Ascending aorta (tissue), 2 donors: Measurements from ENCODE around the gene TMEM18. TPM values are rescaled to one million over a fixed set of nuclear protein-coding genes. Genes with fewer than 3 reads are reported as not detected.

Experiments used
- DNase-seq, 2 donors: peaks; one replicate each; pipeline ENCODE4 v3.0.0-alpha.2; 2019; ENCODE audit warnings: low spot score in 2 of 2
- H3K27ac ChIP-seq, 2 donors: fragments of 200-600 bp; sonication (generic); one replicate each; pipeline ENCODE4 v1.5.1; 2016 to 2017; ENCODE audit warnings: mild to moderate bottlenecking in 1 of 2
- H3K27me3 ChIP-seq: fragments of 200-600 bp; sonication (generic); one replicate; pipeline ENCODE4 v1.5.1; 2017
- H3K36me3 ChIP-seq, 2 donors: fragments of 200-600 bp; sonication (generic); one replicate each; pipeline ENCODE4 v1.5.1; 2016
- H3K4me1 ChIP-seq, 2 donors: fragments of 200-600 bp; sonication (generic); one replicate each; pipeline ENCODE4 v1.5.1; 2016 to 2017; ENCODE audit warnings: mild to moderate bottlenecking in 1 of 2
- H3K4me3 ChIP-seq, 2 donors: fragments of 200-600 bp; sonication (generic); one replicate each; pipeline ENCODE4 v1.5.1; 2016 to 2017; ENCODE audit warnings: mild to moderate bottlenecking in 1 of 2
- H3K9me3 ChIP-seq, 2 donors: fragments of 200-600 bp; sonication (generic); one replicate each; pipeline ENCODE4 v1.5.1; 2016
- intact Hi-C: fragments of 100-400 bp; cut with DNase I; formaldehyde crosslinking; loops from one replicate; pipeline ENCODE4 v1.15.1; 2023
- total RNA-seq: library from RNA; depleted of rRNA; stranded (reverse); fragments of >200 nt; gene quantifications from one replicate; pipeline ENCODE4 v1.1.0, GENCODE V29; 2016
- TF ChIP-seq, protein P1 (sequence below), 3 experiments: fragments of 200-600 bp in 2 of 3; fragments of 450-650 bp in 1 of 3; sonication (generic) in 2 of 3; IDR thresholded peaks; one replicate each; pipeline ENCODE4 v1.5.1; 2016 to 2019; ENCODE audit warnings: antibody characterized with exemption in 3 of 3, mild to moderate bottlenecking in 1 of 3, moderate library complexity in 1 of 3

The TMEM18 gene
- total RNA-seq, 1 donor from 2014 or later: 6.4 TPM

DNA sequence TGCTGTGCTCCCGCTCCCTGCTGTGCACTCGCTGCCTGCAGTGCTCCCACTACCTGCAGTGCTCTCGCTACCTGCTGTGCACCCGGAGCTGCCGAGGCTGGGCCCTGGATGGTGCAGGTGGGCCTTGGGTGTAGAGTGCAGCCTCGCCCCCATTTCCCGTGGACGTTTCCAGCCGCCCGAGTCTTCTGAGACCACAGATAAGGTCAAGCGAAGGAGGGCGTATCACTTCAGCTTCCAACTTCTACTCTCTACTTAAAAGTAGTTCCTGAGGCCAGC is 15.9 kb downstream of the TMEM18 start:
- Histone ChIP-seq H3K27me3 (no peaks in the 10 kb centered on the region), H3K27ac (no peak overlapping the region), H3K4me1 (no peaks in the 10 kb centered on the region), H3K4me3 (no peak overlapping the region), H3K36me3 (peaks cover 10 to 32% of the 10 kb centered on the region in 2 donors), H3K9me3 (peaks cover 10 to 12% of the 10 kb centered on the region in 2 donors)
- intact Hi-C loops: no loop called here
- no peak for DNase-seq
- TF ChIP-seq, protein P1, sequence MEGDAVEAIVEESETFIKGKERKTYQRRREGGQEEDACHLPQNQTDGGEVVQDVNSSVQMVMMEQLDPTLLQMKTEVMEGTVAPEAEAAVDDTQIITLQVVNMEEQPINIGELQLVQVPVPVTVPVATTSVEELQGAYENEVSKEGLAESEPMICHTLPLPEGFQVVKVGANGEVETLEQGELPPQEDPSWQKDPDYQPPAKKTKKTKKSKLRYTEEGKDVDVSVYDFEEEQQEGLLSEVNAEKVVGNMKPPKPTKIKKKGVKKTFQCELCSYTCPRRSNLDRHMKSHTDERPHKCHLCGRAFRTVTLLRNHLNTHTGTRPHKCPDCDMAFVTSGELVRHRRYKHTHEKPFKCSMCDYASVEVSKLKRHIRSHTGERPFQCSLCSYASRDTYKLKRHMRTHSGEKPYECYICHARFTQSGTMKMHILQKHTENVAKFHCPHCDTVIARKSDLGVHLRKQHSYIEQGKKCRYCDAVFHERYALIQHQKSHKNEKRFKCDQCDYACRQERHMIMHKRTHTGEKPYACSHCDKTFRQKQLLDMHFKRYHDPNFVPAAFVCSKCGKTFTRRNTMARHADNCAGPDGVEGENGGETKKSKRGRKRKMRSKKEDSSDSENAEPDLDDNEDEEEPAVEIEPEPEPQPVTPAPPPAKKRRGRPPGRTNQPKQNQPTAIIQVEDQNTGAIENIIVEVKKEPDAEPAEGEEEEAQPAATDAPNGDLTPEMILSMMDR (IDR thresholded peaks at IDR 0.05): no peak

DNA sequence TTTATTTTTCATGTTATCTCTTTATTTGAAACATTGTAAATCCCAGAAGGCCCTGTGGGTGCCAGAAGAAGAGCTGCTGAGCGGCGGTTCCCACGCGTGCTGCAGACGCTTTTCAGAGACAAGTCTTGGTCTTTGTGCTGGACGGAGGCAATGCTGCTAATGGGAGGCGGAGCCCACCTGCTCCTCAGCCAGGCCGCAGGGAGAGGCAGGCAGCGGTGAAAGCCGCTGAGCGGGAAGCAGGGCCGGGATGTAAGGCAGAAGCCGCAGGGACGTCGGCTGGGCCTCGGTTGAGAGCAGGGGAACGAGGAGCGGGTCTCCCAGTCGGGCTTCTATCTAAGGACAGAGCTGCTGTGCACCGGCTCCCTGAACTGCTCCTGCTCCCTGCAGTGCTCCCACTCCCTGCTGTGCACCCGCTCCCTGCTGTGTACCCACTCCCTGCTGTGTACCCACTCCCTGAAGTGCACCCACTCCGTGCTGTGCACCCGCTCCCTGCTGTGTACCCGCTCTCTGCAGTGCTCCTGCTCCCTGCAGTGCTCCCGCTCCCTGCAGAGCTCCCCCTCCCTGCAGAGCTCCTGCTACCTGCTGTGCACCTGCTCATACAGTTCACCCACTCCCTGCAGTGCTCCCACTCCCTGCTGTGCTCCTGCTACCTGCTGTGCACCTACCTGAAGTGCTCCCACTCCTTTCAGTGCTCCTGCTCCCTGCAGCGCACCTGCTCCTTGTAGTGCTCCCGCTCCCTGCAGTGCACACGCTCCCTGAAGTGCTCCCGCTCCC is 16.4 kb downstream of the TMEM18 start:
- H3K4me3 ChIP-seq: no peak overlapping the region
- no peaks in the 10 kb centered on the region for H3K27me3 ChIP-seq
- intact Hi-C loops: no loop called here
- DNase-seq: no peak
- H3K27ac ChIP-seq: no peak overlapping the region
- H3K9me3 ChIP-seq: peaks cover 5 to 7% of the 10 kb centered on the region in 2 donors
- H3K4me1 ChIP-seq: no peaks in the 10 kb centered on the region
- H3K36me3 ChIP-seq: peaks cover 4 to 27% of the 10 kb centered on the region in 2 donors
- TF ChIP-seq, protein P1 (IDR thresholded peaks at IDR 0.05): no peak

DNA sequence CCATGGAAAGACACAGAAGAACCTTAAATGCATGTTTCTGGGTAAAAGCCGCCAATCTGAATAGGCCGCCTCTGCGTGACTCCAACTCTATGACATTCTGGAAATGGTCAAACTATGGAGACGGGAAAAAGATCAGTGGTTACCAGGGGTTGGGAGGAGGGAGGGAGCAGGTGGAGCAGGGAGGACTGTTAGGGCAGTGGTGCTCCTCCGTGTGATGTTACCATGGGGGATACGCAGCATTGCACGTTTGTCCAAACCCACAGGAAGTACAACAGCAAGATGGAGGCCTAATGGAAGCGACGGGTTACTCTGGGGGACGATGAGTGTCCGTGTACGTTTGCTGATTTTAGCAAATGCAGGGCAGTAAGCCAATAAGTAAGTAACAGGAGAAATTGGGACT is 17.2 kb downstream of the TMEM18 start:
- DNase-seq: no peak
- H3K27ac ChIP-seq: no peak overlapping the region
- intact Hi-C loops: no loop called here
- no peaks in the 10 kb centered on the region for H3K4me1 ChIP-seq
- no peaks in the 10 kb centered on the region for H3K27me3 ChIP-seq
- TF ChIP-seq, protein P1 (IDR thresholded peaks at IDR 0.05): no peak
- no peaks in the 10 kb centered on the region for H3K9me3 ChIP-seq
- H3K36me3 ChIP-seq: peaks cover 3 to 19% of the 10 kb centered on the region in 2 donors
- no peak overlapping the region for H3K4me3 ChIP-seq

DNA sequence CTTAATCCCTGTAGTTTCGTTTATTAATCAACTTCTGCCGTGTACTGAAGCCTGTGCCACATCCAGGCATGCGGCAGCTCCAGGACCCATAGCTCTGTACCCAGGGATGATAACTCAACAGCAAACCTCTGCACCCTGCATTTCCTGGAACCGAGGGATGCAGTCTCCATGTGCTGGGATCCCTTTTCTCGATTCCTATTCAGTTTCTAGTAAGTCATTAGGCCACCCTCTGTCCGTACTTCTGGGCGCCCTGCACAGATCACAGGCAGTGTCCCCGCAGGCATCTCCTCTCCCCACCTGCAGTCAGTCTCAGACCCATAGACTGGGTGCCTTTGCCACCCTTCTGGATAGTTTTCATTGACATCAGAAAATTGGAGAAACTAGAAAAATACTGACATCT is 18.8 kb downstream of the TMEM18 start:
- Histone ChIP-seq H3K9me3 (no peaks in the 10 kb centered on the region), H3K4me1 (no peaks in the 10 kb centered on the region), H3K27me3 (no peaks in the 10 kb centered on the region), H3K36me3 (peaks cover 0 to 3% of the 10 kb centered on the region in 2 donors), H3K27ac (no peak overlapping the region), H3K4me3 (no peak overlapping the region)
- DNase-seq: no peak
- TF ChIP-seq, protein P1 (IDR thresholded peaks at IDR 0.05): no peak
- intact Hi-C loops: no loop called here

DNA sequence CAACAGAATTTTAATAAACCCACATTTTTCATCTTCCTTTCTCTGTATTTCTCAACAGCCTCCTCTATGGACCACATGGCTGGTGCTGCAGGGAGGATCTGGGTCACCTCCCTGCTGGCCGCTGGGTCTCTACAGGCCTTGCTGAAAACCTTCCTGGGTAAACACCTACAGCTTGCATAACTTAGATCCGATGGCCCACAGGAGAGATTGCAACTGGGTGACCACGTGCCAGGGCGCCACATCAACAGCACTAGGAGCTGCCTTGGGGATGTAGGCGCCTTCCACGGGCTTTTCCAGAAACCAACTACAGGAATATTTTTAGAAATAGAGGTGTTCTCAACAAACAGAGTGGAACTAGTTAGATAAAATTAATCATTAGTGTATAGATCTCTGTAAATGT is 19.4 kb downstream of the TMEM18 start:
- DNase-seq: no peak
- Histone ChIP-seq H3K4me3 (no peak overlapping the region), H3K9me3 (no peaks in the 10 kb centered on the region), H3K27me3 (no peaks in the 10 kb centered on the region), H3K36me3 (no peaks in the 10 kb centered on the region), H3K4me1 (no peaks in the 10 kb centered on the region), H3K27ac (no peak overlapping the region)
- intact Hi-C loops: no loop called here
- TF ChIP-seq, protein P1 (IDR thresholded peaks at IDR 0.05): no peak

DNA sequence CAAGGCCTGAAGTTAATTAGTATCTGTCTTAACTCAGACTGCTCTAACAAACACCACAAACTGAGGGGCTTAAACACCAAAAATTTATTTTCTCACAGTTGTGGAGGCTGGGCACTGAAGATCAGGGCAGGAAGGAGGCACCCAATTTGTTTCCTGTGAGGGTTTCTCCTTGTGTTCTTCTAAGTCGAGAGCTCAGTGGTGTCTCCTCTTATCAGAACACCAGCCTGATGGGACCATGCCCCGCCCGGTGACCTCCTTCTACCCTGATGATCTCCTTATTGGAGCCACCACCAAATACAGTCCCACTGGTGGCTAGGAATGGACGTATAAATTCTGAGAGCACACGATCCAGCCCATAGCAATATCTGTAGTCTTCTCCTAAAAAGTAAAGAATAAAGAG is 20.5 kb downstream of the TMEM18 start:
- H3K36me3 ChIP-seq: no peaks in the 10 kb centered on the region
- no peak overlapping the region for H3K4me3 ChIP-seq
- TF ChIP-seq, protein P1 (IDR thresholded peaks at IDR 0.05): no peak
- H3K27ac ChIP-seq: no peak overlapping the region
- no peak for DNase-seq
- no peaks in the 10 kb centered on the region for H3K9me3 ChIP-seq
- H3K4me1 ChIP-seq: no peaks in the 10 kb centered on the region
- H3K27me3 ChIP-seq: no peaks in the 10 kb centered on the region
- intact Hi-C loops: no loop called here
